H1 (cell line): Measurements from ENCODE around the gene TIGIT. TPM values are rescaled to one million over a fixed set of nuclear protein-coding genes. Genes with fewer than 3 reads are reported as not detected.

Experiments
- ATF2 ChIP-seq: IDR thresholded peaks from 2 replicates; pipeline ENCODE4 v1.6.1; 2012; ENCODE audit warnings: low read length, inconsistent platforms
- CHD7 ChIP-seq: fragments of 300-600 bp; sonication (generic); IDR thresholded peaks from 2 replicates; pipeline ENCODE4 v1.7.1; 2012; ENCODE audit warnings: low read length, moderate library complexity, mild to moderate bottlenecking, inconsistent platforms; ENCODE audit not compliant: insufficient replicate concordance
- EZH2 ChIP-seq: fragments of 200-600 bp; sonication (generic); IDR thresholded peaks from 2 replicates; pipeline ENCODE4 v1.7.1; 2012; ENCODE audit warnings: low read depth, mild to moderate bottlenecking, moderate library complexity, low read length, inconsistent platforms; ENCODE audit not compliant: severe bottlenecking
- HDAC6 ChIP-seq: IDR thresholded peaks from one replicate; pipeline ENCODE4 v1.7.1; 2012; ENCODE audit warnings: low read depth, mild to moderate bottlenecking, inconsistent platforms, low read length, moderate library complexity
- JUND ChIP-seq: IDR thresholded peaks from 2 replicates; pipeline ENCODE4 v1.6.1; 2011; ENCODE audit warnings: mild to moderate bottlenecking, improper control_type of control experiment, low read length
- NRF1 ChIP-seq: IDR thresholded peaks from 2 replicates; pipeline ENCODE4 v1.6.1; 2011; ENCODE audit warnings: mild to moderate bottlenecking, low read depth, low read length, improper control_type of control experiment
- polyA plus RNA-seq, 7 experiments: library from polyadenylated mRNA; depleted of rRNA in 3 of 7; stranded (reverse) in 5 of 7; unstranded in 2 of 7; fragments of >200 nt in 5 of 7; fragments of 200-250 nt in 2 of 7; gene quantifications; 1 replicate in 5 of 7; 2 replicates in 1 of 7; 4 replicates in 1 of 7; pipeline versions ENCODE4 v1.2.1 to v1.2.3, GENCODE V29; 2011 to 2013; ENCODE audit warnings: missing spikeins in 2 of 7, mixed read lengths in 2 of 7
- total RNA-seq: library from RNA; stranded (reverse); fragmentation: NEBNext Ultra II Directional; extraction: Animal tissue kit (Norgen Biotek cat#: 25700); gene quantifications from 2 replicates; pipeline ENCODE4 v1.2.1, GENCODE V29; 2021

TIGIT gene
- total and polyA plus RNA-seq, 2 of the 8 experiments (the other 6 are each of a cell fraction or from before 2014, with no cell fraction given): 0.02 TPM; not detected in 1

GRCh38 chr3:114320246-114320645 is 26.4 kb downstream of the TIGIT start (continued):
- TF ChIP-seq CHD7 (no peak), EZH2 (no peak), HDAC6 (no peak), ATF2 (no peak), JUND (no peak), NRF1 (no peak)
